Measurements from ENCODE around the gene ISM1.

ISM1 gene

GRCh38 chr20:13302647-13303450 is 81.8 kb downstream of the ISM1 start:
- no peak for DNase-seq (ENCODE audit: low read depth)
- peak; percentile 83 for TF ChIP-seq CTCF (IDR thresholded peaks at IDR 0.05; ENCODE audit: low read depth, low read length, missing control alignments)
- no peak overlapping the region for H3K4me3 ChIP-seq (ENCODE audit: low read depth, low read length)

DNA sequence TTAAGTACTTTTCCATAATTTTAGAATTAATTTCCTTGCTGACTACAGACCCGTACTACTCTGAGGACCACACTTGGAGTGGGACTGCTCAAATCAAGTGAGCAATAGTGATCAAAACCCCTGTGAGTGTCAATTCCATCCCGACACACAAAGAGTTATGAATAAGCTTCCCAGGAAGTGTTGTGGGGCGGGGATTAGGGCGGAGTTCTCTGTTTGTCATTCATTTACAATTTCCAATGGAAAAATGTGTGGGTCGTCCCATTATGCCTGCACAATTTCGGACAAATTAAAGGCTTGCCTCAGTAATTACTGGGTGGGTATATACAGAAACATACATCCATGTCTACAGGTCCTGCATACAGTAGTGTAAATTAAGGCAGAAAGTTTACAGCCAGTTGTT is 84.2 kb downstream of the ISM1 start:
- DNase-seq (ENCODE audit: low read depth): no peak
- no peak overlapping the region for H3K4me3 ChIP-seq (ENCODE audit: low read depth, low read length)
- TF ChIP-seq CTCF (IDR thresholded peaks at IDR 0.05; ENCODE audit: low read depth, low read length, missing control alignments): no peak

DNA sequence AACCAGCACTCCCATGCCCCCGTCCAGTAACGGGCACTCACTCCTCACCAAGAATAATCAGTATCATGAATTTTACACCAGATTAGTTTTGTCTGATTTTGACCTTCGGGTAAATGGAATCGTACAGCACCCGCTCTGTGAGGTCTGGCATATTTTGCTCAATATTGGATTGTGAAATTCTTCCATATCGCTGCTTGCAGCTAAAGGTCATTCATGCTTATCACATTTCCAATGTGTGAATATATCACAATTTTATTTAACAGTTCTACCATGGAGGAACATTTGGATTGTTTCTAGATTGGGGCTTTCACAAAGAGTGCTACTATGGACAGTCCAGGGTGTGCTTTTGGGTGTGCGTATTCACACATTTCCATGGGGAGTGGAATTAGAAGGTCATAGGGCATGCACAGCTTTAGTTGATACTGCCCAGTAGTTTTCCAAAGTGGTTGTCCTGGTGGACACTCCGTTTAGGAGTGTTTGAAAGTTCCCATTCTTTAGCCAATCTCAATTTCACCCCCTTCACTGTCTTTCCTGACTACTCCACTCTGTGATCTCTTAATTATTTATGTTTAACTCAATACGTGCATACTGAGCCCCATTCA is 86.6 kb downstream of the ISM1 start:
- no peak for TF ChIP-seq CTCF (IDR thresholded peaks at IDR 0.05; ENCODE audit: low read depth, low read length, missing control alignments)
- no peak overlapping the region for H3K4me3 ChIP-seq (ENCODE audit: low read depth, low read length)
- DNase-seq (ENCODE audit: low read depth): no peak

DNA sequence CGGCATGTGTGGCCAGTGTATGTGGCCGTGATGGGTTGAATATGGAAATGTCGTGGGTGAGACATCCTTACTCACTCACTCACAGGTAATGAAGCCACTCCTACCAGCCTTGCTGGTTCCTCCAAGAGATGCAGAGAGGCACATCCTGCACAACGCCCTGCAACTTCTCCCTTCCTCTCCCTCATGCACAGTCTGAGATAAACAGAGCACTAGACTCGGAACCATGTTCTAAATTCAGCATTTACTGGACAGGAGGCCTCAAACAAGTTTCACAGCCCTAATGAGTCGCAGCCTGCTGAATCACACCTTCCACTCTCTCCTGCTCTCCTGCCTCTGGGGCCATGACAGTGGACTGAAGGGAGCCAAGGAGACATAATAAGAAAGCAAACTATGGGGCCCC is 91.2 kb downstream of the ISM1 start:
- no peak for DNase-seq (ENCODE audit: low read depth)
- no peak for TF ChIP-seq CTCF (IDR thresholded peaks at IDR 0.05; ENCODE audit: low read depth, low read length, missing control alignments)
- no peak overlapping the region for H3K4me3 ChIP-seq (ENCODE audit: low read depth, low read length)

DNA sequence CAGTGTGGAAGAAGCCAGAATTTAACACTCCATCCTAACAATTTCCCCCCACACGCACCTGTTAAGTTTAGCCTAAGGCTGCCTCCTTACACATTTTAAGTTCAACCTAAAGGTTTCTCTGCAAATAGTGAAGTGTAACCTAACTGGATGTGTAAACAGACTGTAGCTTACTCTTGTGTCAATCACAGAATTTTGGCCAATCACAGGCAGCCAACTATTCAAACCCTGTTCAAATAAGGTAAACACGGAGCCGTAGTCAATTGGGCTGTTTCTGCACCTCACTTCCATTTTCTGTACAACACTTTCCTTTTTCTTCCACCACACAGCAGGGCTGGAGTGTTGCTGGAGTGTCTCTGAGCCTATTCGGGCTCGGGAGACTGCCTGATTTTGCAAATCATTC is 92.1 kb downstream of the ISM1 start:
- H3K4me3 ChIP-seq (ENCODE audit: low read depth, low read length): no peak overlapping the region
- TF ChIP-seq CTCF (IDR thresholded peaks at IDR 0.05; ENCODE audit: low read depth, low read length, missing control alignments): no peak
- no peak for DNase-seq (ENCODE audit: low read depth)

DNA sequence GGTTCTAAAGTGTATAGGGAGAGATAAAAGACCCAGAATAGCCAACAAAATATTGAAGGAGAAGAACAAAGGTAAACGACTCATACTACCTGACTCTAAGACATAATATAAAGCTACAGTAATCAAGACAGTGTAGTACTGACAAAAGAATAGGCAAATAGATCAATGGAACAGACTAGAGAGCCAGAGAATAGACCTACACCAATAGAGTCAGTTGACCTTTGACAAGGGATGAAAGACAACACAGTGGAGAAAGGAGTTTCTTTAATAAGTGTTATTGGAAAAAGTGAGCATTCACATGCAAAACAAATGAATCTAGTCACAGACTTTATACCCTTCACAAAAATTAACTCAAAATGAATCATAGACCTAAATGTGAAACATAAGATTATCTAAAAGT is 96.4 kb downstream of the ISM1 start:
- DNase-seq (ENCODE audit: low read depth): no peak
- TF ChIP-seq CTCF (IDR thresholded peaks at IDR 0.05; ENCODE audit: low read depth, low read length, missing control alignments): no peak
- no peak overlapping the region for H3K4me3 ChIP-seq (ENCODE audit: low read depth, low read length)

Measured in GM12864 (cell line).